Neural cell (in vitro differentiated cells): ENCODE data around the gene PRICKLE3. TPM values are rescaled to one million over a fixed set of nuclear protein-coding genes. Genes with fewer than 3 reads are reported as not detected.

Source experiments
- H2AFZ ChIP-seq: fragments of 200-600, 300-800 bp; sonication (generic), shearing (Covaris generic); 2 replicates; pipeline ENCODE4 v1.6.0; 2014; ENCODE audit warnings: low read depth, mild to moderate bottlenecking, antibody characterized with exemption, low read length, moderate library complexity
- H3F3A ChIP-seq: fragments of 200-600 bp; shearing (Covaris generic); 2 replicates; pipeline ENCODE4 v1.6.1; 2016; ENCODE audit warnings: mild to moderate bottlenecking, moderate library complexity, mixed read lengths, antibody characterized with exemption, low read length; ENCODE audit not compliant: insufficient read depth, poor library complexity, severe bottlenecking
- H3K27ac ChIP-seq: fragments of 200-600, 300-800 bp; sonication (generic), shearing (Covaris generic); 2 replicates; pipeline ENCODE4 v1.5.1; 2014; ENCODE audit warnings: mild to moderate bottlenecking, low read length, moderate library complexity
- H3K27me3 ChIP-seq: fragments of 300-800, 200-600 bp; sonication (generic), shearing (Covaris generic); 2 replicates; pipeline ENCODE4 v1.6.0; 2014; ENCODE audit warnings: mild to moderate bottlenecking, low read depth, low read length, moderate library complexity; ENCODE audit not compliant: insufficient read depth
- H3K36me3 ChIP-seq: fragments of 300-800, 200-600 bp; sonication (generic), shearing (Covaris generic); 2 replicates; pipeline ENCODE4 v1.5.1; 2014; ENCODE audit warnings: mild to moderate bottlenecking, antibody characterized with exemption, low read length, moderate library complexity; ENCODE audit not compliant: insufficient read depth
- H3K4me2 ChIP-seq: fragments of 300-800, 200-600 bp; sonication (generic), shearing (Covaris generic); 2 replicates; pipeline ENCODE4 v1.6.0; 2014; ENCODE audit warnings: mild to moderate bottlenecking, low read length
- H3K4me3 ChIP-seq: fragments of 300-800, 200-600 bp; sonication (generic), shearing (Covaris generic); 2 replicates; pipeline ENCODE4 v1.5.1; 2014; ENCODE audit warnings: mild to moderate bottlenecking, low read length, moderate library complexity
- H3K79me2 ChIP-seq: fragments of 200-600 bp; shearing (Covaris generic); replicated peaks from 2 replicates; pipeline ENCODE4 v1.6.0; 2014; ENCODE audit warnings: mild to moderate bottlenecking, low read length, moderate library complexity; ENCODE audit not compliant: insufficient read depth
- H3K9ac ChIP-seq: fragments of 300-800, 200-600 bp; sonication (generic), shearing (Covaris generic); 2 replicates; pipeline ENCODE4 v1.6.1; 2016; ENCODE audit warnings: mild to moderate bottlenecking, low read length, mixed read lengths
- H3K9me2 ChIP-seq: fragments of 200-600 bp; shearing (Covaris generic); 2 replicates; pipeline ENCODE4 v1.6.1; 2016; ENCODE audit warnings: mild to moderate bottlenecking, low read length, mixed read lengths; ENCODE audit not compliant: insufficient read depth
- H3K9me3 ChIP-seq: fragments of 200-600, 300-800 bp; sonication (generic), shearing (Covaris generic); 2 replicates; pipeline ENCODE4 v1.6.1; 2016; ENCODE audit warnings: mild to moderate bottlenecking, mixed run types, low read length, moderate library complexity, mixed read lengths
- H4K20me1 ChIP-seq: fragments of 200-600 bp; shearing (Covaris generic); 2 replicates; pipeline ENCODE4 v1.6.1; 2016; ENCODE audit warnings: mild to moderate bottlenecking, mixed run types; ENCODE audit not compliant: insufficient read depth
- CTCF ChIP-seq: fragments of 450-650 bp; IDR thresholded peaks from 2 replicates; pipeline ENCODE4 v1.5.1; 2014; ENCODE audit warnings: antibody characterized with exemption, mild to moderate bottlenecking, moderate library complexity; ENCODE audit not compliant: poor library complexity, severe bottlenecking
- EP300 ChIP-seq: fragments of 450-650 bp; conservative IDR thresholded peaks from 2 replicates; pipeline ENCODE4 v1.6.1; 2014; ENCODE audit warnings: antibody characterized with exemption, mild to moderate bottlenecking, moderate library complexity; ENCODE audit not compliant: poor library complexity, severe bottlenecking
- EZH2 ChIP-seq: fragments of 200-600, 300-800 bp; shearing (Covaris generic), sonication (generic); IDR thresholded peaks from 2 replicates; pipeline ENCODE4 v1.6.1; 2014; ENCODE audit warnings: antibody characterized with exemption, low read length, borderline replicate concordance, mild to moderate bottlenecking; ENCODE audit not compliant: insufficient read depth, poor library complexity, severe bottlenecking
- MXI1 ChIP-seq: fragments of 450-650 bp; conservative IDR thresholded peaks from 2 replicates; pipeline ENCODE4 v1.6.1; 2014; ENCODE audit warnings: antibody characterized with exemption, mild to moderate bottlenecking; ENCODE audit not compliant: poor library complexity, severe bottlenecking
- POLR2AphosphoS5 ChIP-seq: IDR thresholded peaks from 2 replicates; pipeline ENCODE4 v1.6.1; 2012
- RAD21 ChIP-seq: fragments of 450-650 bp; conservative IDR thresholded peaks from 2 replicates; pipeline ENCODE4 v1.6.1; 2014; ENCODE audit warnings: antibody characterized with exemption, mild to moderate bottlenecking, moderate library complexity
- REST ChIP-seq: IDR thresholded peaks from 2 replicates; pipeline ENCODE4 v1.6.1; 2012; ENCODE audit warnings: borderline replicate concordance
- SMC3 ChIP-seq: fragments of 450-650 bp; conservative IDR thresholded peaks from 2 replicates; pipeline ENCODE4 v1.6.1; 2014; ENCODE audit warnings: antibody characterized with exemption, mild to moderate bottlenecking, moderate library complexity; ENCODE audit not compliant: poor library complexity
- TAF1 ChIP-seq: IDR thresholded peaks from 2 replicates; pipeline ENCODE4 v1.6.1; 2012; ENCODE audit warnings: low read depth
- polyA plus RNA-seq: library from polyadenylated mRNA; depleted of rRNA; stranded (reverse); fragments of >200 nt; gene quantifications from 2 replicates; pipeline ENCODE4 v1.2.3, GENCODE V29; 2014

Gene PRICKLE3
- polyA plus RNA-seq, 1 donor from 2014 or later, result 0.45 TPM

- Histone ChIP-seq H3F3A (no peaks in the 10 kb centered on the region), H2AFZ (no peak overlapping the region), H3K4me3 (no peak overlapping the region), H4K20me1 (no peaks in the 10 kb centered on the region), H3K9ac (no peak overlapping the region), H3K9me3 (no peaks in the 10 kb centered on the region), H3K9me2 (no peaks in the 10 kb centered on the region), H3K79me2 (no peaks in the 10 kb centered on the region), H3K36me3 (no peaks in the 10 kb centered on the region), H3K4me2 (no peak overlapping the region), H3K27me3 (no peaks in the 10 kb centered on the region), H3K27ac (no peak overlapping the region)
- no peak for TF ChIP-seq EZH2
- TF ChIP-seq MXI1, result no peak
- no peak for TF ChIP-seq REST
- TF ChIP-seq POLR2AphosphoS5, result no peak
- no peak for TF ChIP-seq CTCF
- no peak for TF ChIP-seq EP300
- no peak for TF ChIP-seq SMC3
- TF ChIP-seq TAF1, result no peak
- TF ChIP-seq RAD21, result no peak
Measured at GRCh38 chrX:49212861-49213260, 26.7 kb upstream of the PRICKLE3 start.

GRCh38 chrX:49212209-49212608, 26.0 kb upstream of the PRICKLE3 start:
- Histone ChIP-seq H3K36me3 (no peaks in the 10 kb centered on the region), H3F3A (no peaks in the 10 kb centered on the region), H3K27ac (no peak overlapping the region), H3K79me2 (no peaks in the 10 kb centered on the region), H3K27me3 (no peaks in the 10 kb centered on the region), H3K9me3 (no peaks in the 10 kb centered on the region), H4K20me1 (no peaks in the 10 kb centered on the region), H3K4me2 (no peak overlapping the region), H3K9ac (no peak overlapping the region), H2AFZ (no peak overlapping the region), H3K9me2 (no peaks in the 10 kb centered on the region), H3K4me3 (no peak overlapping the region)
- TF ChIP-seq RAD21 (no peak), SMC3 (no peak), EP300 (no peak), TAF1 (no peak), MXI1 (no peak), EZH2 (no peak), CTCF (no peak), REST (no peak), POLR2AphosphoS5 (no peak)
